Subcutaneous abdominal adipose tissue (tissue), 5 donors: ENCODE data around the gene OR52W1.

Experiments
- H3K27ac ChIP-seq: one replicate; pipeline ENCODE4 v1.7.0; 2013; ENCODE audit warnings: low read depth, mild to moderate bottlenecking, inconsistent platforms, low read length, moderate library complexity
- H3K27me3 ChIP-seq, 5 donors: one replicate each; pipeline ENCODE4 v1.7.0; 2013; ENCODE audit warnings: low read length in 5 of 5, inconsistent platforms in 1 of 5; ENCODE audit not compliant: control insufficient read depth in 5 of 5, insufficient read depth in 4 of 5
- H3K36me3 ChIP-seq, 5 donors: one replicate each; pipeline ENCODE4 v1.7.0; 2013; ENCODE audit warnings: low read length in 5 of 5; ENCODE audit not compliant: control insufficient read depth in 5 of 5, insufficient read depth in 5 of 5
- H3K4me1 ChIP-seq, 5 donors: one replicate each; pipeline ENCODE4 v1.7.0; 2013; ENCODE audit warnings: low read length in 5 of 5, mild to moderate bottlenecking in 3 of 5, moderate library complexity in 1 of 5; ENCODE audit not compliant: control insufficient read depth in 5 of 5, insufficient read depth in 5 of 5
- H3K4me3 ChIP-seq, 5 donors: one replicate each; pipeline ENCODE4 v1.7.0; 2013; ENCODE audit warnings: low read length in 5 of 5, low read depth in 1 of 5
- H3K9ac ChIP-seq, 5 donors: one replicate each; pipeline ENCODE4 v1.7.0; 2013; ENCODE audit warnings: low read length in 5 of 5, mild to moderate bottlenecking in 4 of 5, moderate library complexity in 3 of 5
- H3K9me3 ChIP-seq, 5 donors: one replicate each; pipeline ENCODE4 v1.7.0; 2013; ENCODE audit warnings: low read length in 5 of 5; ENCODE audit not compliant: control insufficient read depth in 5 of 5
- donor health status: healthy.
- donor health status: healthy.
- donor health status: healthy.
- donor health status: healthy.
- donor health status: healthy.

OR52W1 gene

DNA sequence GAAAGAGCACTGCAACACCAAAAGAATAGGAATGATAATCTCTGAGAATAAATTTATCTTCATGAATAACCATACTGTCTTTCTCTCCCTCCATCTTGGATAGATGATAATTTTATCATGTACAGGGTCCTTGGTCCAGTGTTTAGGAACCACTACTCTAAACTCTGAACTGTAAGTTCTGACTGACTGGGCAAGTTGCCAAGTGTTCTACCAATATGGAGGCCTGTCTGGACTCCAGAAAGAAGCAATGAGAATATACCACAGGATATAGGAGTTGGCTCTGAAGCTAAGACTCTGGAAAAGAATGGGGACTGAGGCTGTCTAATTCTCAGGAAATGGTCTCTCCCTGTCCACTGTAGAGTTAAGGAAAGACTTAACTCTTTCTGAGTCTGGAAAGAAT lies 33.9 kb downstream of the OR52W1 start:
- Histone ChIP-seq H3K9ac (no peak overlapping the region), H3K4me1 (peaks cover 0 to 25% (median 21%) of the 10 kb centered on the region in 5 donors), H3K4me3 (no peak overlapping the region), H3K27me3 (no peaks in the 10 kb centered on the region), H3K27ac (no peak overlapping the region), H3K9me3 (no peaks in the 10 kb centered on the region), H3K36me3 (peaks cover 0 to 2% (median 0%) of the 10 kb centered on the region in 5 donors)

- Histone ChIP-seq H3K36me3 (peaks cover 0 to 2% (median 0%) of the 10 kb centered on the region in 5 donors), H3K9ac (peak overlapping the region; percentile 30 to 95 (median 85)), H3K4me1 (peaks cover 0 to 25% (median 21%) of the 10 kb centered on the region in 5 donors), H3K9me3 (no peaks in the 10 kb centered on the region), H3K27me3 (no peaks in the 10 kb centered on the region), H3K4me3 (peak overlapping the region; percentile 91 to 97 (median 94)), H3K27ac (peak overlapping the region; percentile 74)
Measured at GRCh38 chr11:6233984-6234386, 35.0 kb downstream of the OR52W1 start.

- Histone ChIP-seq H3K36me3 (no peaks in the 10 kb centered on the region), H3K27me3 (no peaks in the 10 kb centered on the region), H3K4me3 (peak within 1 kb of the TSS; percentile 91 to 97 (median 94)), H3K4me1 (peaks cover 0 to 23% (median 21%) of the 10 kb centered on the region in 5 donors), H3K27ac (peak within 1 kb of the TSS; percentile 74), H3K9me3 (no peaks in the 10 kb centered on the region), H3K9ac (peak within 1 kb of the TSS; percentile 30 to 95 (median 85))
Measured at GRCh38 chr11:6234387-6235107, 35.5 kb downstream of the OR52W1 start, which contains the start of gene FHIP1B. TSS of gene FHIP1B (minus strand) at chr11:6234636. CDS start at chr11:6224516, 10,120 bp downstream.

DNA sequence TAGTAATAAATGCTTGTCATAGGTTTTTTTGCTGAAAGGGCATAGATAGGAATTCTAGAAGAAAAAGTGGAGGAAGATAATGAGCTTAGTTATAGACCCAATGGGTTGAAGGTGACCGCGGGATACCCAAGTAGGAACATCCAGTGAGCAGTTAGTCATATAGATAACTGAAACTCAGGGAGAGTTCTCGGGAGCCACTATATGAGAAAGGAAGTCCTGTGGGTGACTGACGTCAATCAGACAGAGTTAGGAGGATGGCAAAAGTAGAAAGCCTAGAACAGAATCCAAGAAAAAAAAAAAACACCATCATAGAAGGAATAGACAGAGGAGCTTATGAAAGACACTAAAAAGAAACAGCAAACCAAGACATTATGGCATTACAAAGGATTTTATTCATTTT lies 38.2 kb downstream of the OR52W1 start:
- peaks cover 0 to 25% (median 14%) of the 10 kb centered on the region in 5 donors for H3K4me1 ChIP-seq
- no peaks in the 10 kb centered on the region for H3K36me3 ChIP-seq
- no peaks in the 10 kb centered on the region for H3K27me3 ChIP-seq
- no peak overlapping the region for H3K9ac ChIP-seq
- no peaks in the 10 kb centered on the region for H3K9me3 ChIP-seq
- no peak overlapping the region for H3K27ac ChIP-seq
- H3K4me3 ChIP-seq: no peak overlapping the region

- Histone ChIP-seq H3K4me3 (no peak overlapping the region), H3K9me3 (no peaks in the 10 kb centered on the region), H3K4me1 (peaks cover 0 to 25% (median 14%) of the 10 kb centered on the region in 5 donors), H3K9ac (no peak overlapping the region), H3K27me3 (no peaks in the 10 kb centered on the region), H3K27ac (no peak overlapping the region), H3K36me3 (no peaks in the 10 kb centered on the region)
Measured at GRCh38 chr11:6237761-6238302, 38.8 kb downstream of the OR52W1 start.

DNA sequence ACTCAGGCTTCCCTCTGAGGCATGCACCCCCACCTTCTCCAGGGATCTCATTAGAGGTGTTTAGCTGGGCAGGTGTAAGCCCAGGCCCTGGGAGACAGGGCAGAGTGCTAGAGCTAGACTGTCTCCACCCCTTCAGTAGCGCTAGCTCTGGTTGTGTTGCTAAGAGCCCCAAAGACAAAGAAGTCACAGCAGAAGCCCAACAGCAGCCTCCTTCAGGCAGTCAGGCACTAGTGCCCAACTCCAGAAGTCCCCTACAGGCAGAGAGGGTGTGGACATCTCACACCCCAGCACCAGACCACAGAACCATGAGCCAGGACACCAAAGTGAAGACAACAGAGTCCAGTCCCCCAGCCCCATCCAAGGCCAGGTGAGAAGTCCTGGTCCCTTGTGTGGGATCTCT lies 39.9 kb downstream of the OR52W1 start, which contains the start of gene CNGA4:
Gene CNGA4 (plus strand): TSS at position 188 of the 400 bp plus-strand sequence. CDS start 118 bp downstream, at position 306.
- H3K4me1 ChIP-seq: peaks cover 0 to 14% (median 8%) of the 10 kb centered on the region in 5 donors
- no peaks in the 10 kb centered on the region for H3K36me3 ChIP-seq
- H3K4me3 ChIP-seq: no peak within 1 kb of the TSS
- H3K9ac ChIP-seq: no peak within 1 kb of the TSS
- H3K27me3 ChIP-seq: peaks cover 0 to under 1% (median 0%) of the 10 kb centered on the region in 5 donors
- H3K9me3 ChIP-seq: no peaks in the 10 kb centered on the region
- no peak within 1 kb of the TSS for H3K27ac ChIP-seq

- Histone ChIP-seq H3K36me3 (no peaks in the 10 kb centered on the region), H3K4me1 (peaks cover 0 to 7% (median 3%) of the 10 kb centered on the region in 5 donors), H3K9ac (no peak overlapping the region), H3K4me3 (no peak overlapping the region), H3K27ac (no peak overlapping the region), H3K9me3 (no peaks in the 10 kb centered on the region), H3K27me3 (peaks cover 0 to 3% (median 0%) of the 10 kb centered on the region in 5 donors)
Measured at GRCh38 chr11:6240139-6240538, 41.1 kb downstream of the OR52W1 start.

- H3K4me1 ChIP-seq: peaks cover 0 to 4% (median 0%) of the 10 kb centered on the region in 5 donors
- H3K27ac ChIP-seq: no peak overlapping the region
- no peaks in the 10 kb centered on the region for H3K36me3 ChIP-seq
- no peak overlapping the region for H3K9ac ChIP-seq
- no peaks in the 10 kb centered on the region for H3K9me3 ChIP-seq
- no peak overlapping the region for H3K4me3 ChIP-seq
- peaks cover 0 to 3% (median 0%) of the 10 kb centered on the region in 5 donors for H3K27me3 ChIP-seq
Measured at GRCh38 chr11:6240781-6241180, 41.8 kb downstream of the OR52W1 start.

DNA sequence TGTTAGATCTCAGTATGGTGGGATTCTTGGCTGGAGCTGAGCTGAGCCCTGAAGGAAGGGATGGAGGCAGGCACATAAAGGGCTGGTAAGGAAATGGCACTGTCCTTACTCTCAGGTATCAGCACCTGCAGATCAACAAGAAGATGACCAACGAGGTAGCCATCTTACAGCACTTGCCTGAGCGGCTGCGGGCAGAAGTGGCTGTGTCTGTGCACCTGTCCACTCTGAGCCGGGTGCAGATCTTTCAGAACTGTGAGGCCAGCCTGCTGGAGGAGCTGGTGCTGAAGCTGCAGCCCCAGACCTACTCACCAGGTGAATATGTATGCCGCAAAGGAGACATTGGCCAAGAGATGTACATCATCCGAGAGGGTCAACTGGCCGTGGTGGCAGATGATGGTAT lies 42.3 kb downstream of the OR52W1 start:
- Histone ChIP-seq H3K4me1 (peaks cover 0 to 4% (median 0%) of the 10 kb centered on the region in 5 donors), H3K4me3 (no peak overlapping the region), H3K27ac (no peak overlapping the region), H3K27me3 (peaks cover 0 to 3% (median 0%) of the 10 kb centered on the region in 5 donors), H3K9me3 (no peaks in the 10 kb centered on the region), H3K9ac (no peak overlapping the region), H3K36me3 (no peaks in the 10 kb centered on the region)

DNA sequence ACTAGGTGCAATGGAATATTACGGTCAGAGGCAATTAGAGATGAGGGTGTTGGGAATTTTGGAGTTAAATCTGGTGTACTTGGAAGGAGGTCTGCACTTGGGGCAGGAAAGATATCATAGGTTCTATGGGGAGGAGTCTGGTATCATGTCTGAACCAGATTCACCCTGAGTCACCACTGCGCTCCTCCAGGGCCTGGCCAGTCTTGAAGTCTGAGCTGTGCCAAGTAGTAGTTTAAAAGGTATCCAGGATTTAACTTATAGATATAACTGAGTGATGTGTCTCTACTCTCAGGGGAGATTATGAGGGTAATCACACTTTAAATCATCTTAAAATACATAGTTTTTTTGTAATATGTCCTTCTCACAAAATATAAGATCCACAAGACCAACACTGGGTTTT lies 46.5 kb downstream of the OR52W1 start:
- Histone ChIP-seq H3K27ac (no peak overlapping the region), H3K36me3 (no peaks in the 10 kb centered on the region), H3K9ac (no peak overlapping the region), H3K4me3 (no peak overlapping the region), H3K27me3 (peaks cover 0 to 3% (median 0%) of the 10 kb centered on the region in 5 donors), H3K9me3 (no peaks in the 10 kb centered on the region), H3K4me1 (peaks cover 0 to 19% (median 11%) of the 10 kb centered on the region in 5 donors)
